H9 (cell line): Measurements from ENCODE around the gene PROM1. TPM values are rescaled to one million over a fixed set of nuclear protein-coding genes. Genes with fewer than 3 reads are reported as not detected.
A peak's percentile ranks its signal among the peaks of the same experiment; 100 is the strongest.

Source experiments
- DNase-seq: peaks from one replicate; pipeline ENCODE4 v3.0.0-alpha.2; 2017
- H2AFZ ChIP-seq: one replicate; pipeline ENCODE4 v1.6.1; 2013; ENCODE audit warnings: mild to moderate bottlenecking, low read length, control low read depth, moderate library complexity
- H2AK5ac ChIP-seq: 2 replicates; pipeline ENCODE4 v1.6.1; 2013; ENCODE audit warnings: low read length, control low read depth, mixed read lengths; ENCODE audit not compliant: insufficient read length
- H2BK120ac ChIP-seq: one replicate; pipeline ENCODE4 v1.6.1; 2013; ENCODE audit warnings: low read depth, mild to moderate bottlenecking, low read length, control low read depth, inconsistent platforms; ENCODE audit not compliant: poor library complexity, severe bottlenecking
- H2BK12ac ChIP-seq: 2 replicates; pipeline ENCODE4 v1.6.1; 2013; ENCODE audit warnings: low read length, control low read depth, mixed read lengths, low read depth; ENCODE audit not compliant: insufficient read length
- H2BK15ac ChIP-seq: 2 replicates; pipeline ENCODE4 v1.6.1; 2013; ENCODE audit warnings: low read depth, low read length, control low read depth
- H2BK20ac ChIP-seq: one replicate; pipeline ENCODE4 v1.6.1; 2013; ENCODE audit warnings: low read depth, mild to moderate bottlenecking, low read length, control low read depth, inconsistent platforms; ENCODE audit not compliant: poor library complexity, severe bottlenecking
- H2BK5ac ChIP-seq: 2 replicates; pipeline ENCODE4 v1.6.1; 2013; ENCODE audit warnings: low read length, control low read depth, mixed read lengths; ENCODE audit not compliant: insufficient read length
- H3K14ac ChIP-seq: 2 replicates; pipeline ENCODE4 v1.6.1; 2013; ENCODE audit warnings: low read length, control low read depth; ENCODE audit not compliant: insufficient read depth
- H3K18ac ChIP-seq: 2 replicates; pipeline ENCODE4 v1.6.1; 2013; ENCODE audit warnings: low read depth, mild to moderate bottlenecking, mixed read lengths, low read length, control low read depth; ENCODE audit not compliant: insufficient read length
- H3K23ac ChIP-seq: 2 replicates; pipeline ENCODE4 v1.6.1; 2013; ENCODE audit warnings: low read length, control low read depth, mixed read lengths, low read depth; ENCODE audit not compliant: insufficient read length
- H3K23me2 ChIP-seq: 2 replicates; pipeline ENCODE4 v1.6.1; 2013; ENCODE audit warnings: low read depth, mild to moderate bottlenecking, mixed read lengths, low read length, control low read depth; ENCODE audit not compliant: insufficient read length, poor library complexity, severe bottlenecking
- H3K27ac ChIP-seq: 2 replicates; pipeline ENCODE4 v1.5.1; 2013; ENCODE audit warnings: low read length, control low read depth, mixed read lengths, low read depth; ENCODE audit not compliant: insufficient read length
- H3K27me3 ChIP-seq: 2 replicates; pipeline ENCODE4 v1.6.1; 2013; ENCODE audit warnings: low read length, control low read depth, inconsistent platforms; ENCODE audit not compliant: insufficient read depth
- H3K4ac ChIP-seq: 2 replicates; pipeline ENCODE4 v1.6.1; 2013; ENCODE audit warnings: low read depth, mild to moderate bottlenecking, control low read depth, inconsistent platforms, low read length, moderate library complexity
- H3K4me1 ChIP-seq: 2 replicates; pipeline ENCODE4 v1.6.1; 2013; ENCODE audit warnings: low read length, control low read depth, inconsistent platforms; ENCODE audit not compliant: insufficient read depth
- H3K4me2 ChIP-seq: 2 replicates; pipeline ENCODE4 v1.6.1; 2013; ENCODE audit warnings: low read length, control low read depth, mixed read lengths; ENCODE audit not compliant: insufficient read length, insufficient read depth
- H3K56ac ChIP-seq: 2 replicates; pipeline ENCODE4 v1.6.1; 2013; ENCODE audit warnings: low read depth, mild to moderate bottlenecking, mixed read lengths, low read length, control low read depth; ENCODE audit not compliant: insufficient read length
- H3K79me1 ChIP-seq: 2 replicates; pipeline ENCODE4 v1.6.1; 2013; ENCODE audit warnings: low read depth, mild to moderate bottlenecking, moderate library complexity, low read length, control low read depth, inconsistent platforms; ENCODE audit not compliant: insufficient read depth, poor library complexity, severe bottlenecking
- H3K79me2 ChIP-seq: 2 replicates; pipeline ENCODE4 v1.6.1; 2013; ENCODE audit warnings: low read length, control low read depth, inconsistent platforms; ENCODE audit not compliant: insufficient read depth
- H3K9ac ChIP-seq: 2 replicates; pipeline ENCODE4 v1.6.1; 2013; ENCODE audit warnings: low read length, control low read depth, mixed read lengths; ENCODE audit not compliant: insufficient read length; ENCODE audit errors: extremely low read depth
- H3K9me3 ChIP-seq: one replicate; pipeline ENCODE4 v1.6.1; 2013; ENCODE audit warnings: low read depth, low read length, inconsistent platforms; ENCODE audit not compliant: control insufficient read depth
- H3T11ph ChIP-seq: one replicate; pipeline ENCODE4 v1.6.1; 2013; ENCODE audit warnings: mild to moderate bottlenecking, low read length, control low read depth, inconsistent platforms
- H4K20me1 ChIP-seq: one replicate; pipeline ENCODE4 v1.6.1; 2013; ENCODE audit not compliant: control insufficient read depth, insufficient read length, insufficient read depth
- H4K5ac ChIP-seq: 2 replicates; pipeline ENCODE4 v1.6.1; 2013; ENCODE audit warnings: low read depth, mild to moderate bottlenecking, mixed read lengths, low read length, control low read depth; ENCODE audit not compliant: insufficient read length
- H4K8ac ChIP-seq: replicated peaks from 2 replicates; pipeline ENCODE4 v1.6.1; 2013; ENCODE audit warnings: low read length, control low read depth, mixed read lengths, low read depth; ENCODE audit not compliant: insufficient read length
- H4K91ac ChIP-seq: 2 replicates; pipeline ENCODE4 v1.6.1; 2013; ENCODE audit warnings: low read depth, mild to moderate bottlenecking, moderate library complexity, mixed read lengths, low read length, control low read depth; ENCODE audit not compliant: insufficient read length
- H3K27ac Mint-ChIP-seq, 3 experiments: 2 replicates in 2 of 3; 3 replicates in 1 of 3; pipeline ENCODE4 v1.8.0; 2020 to 2021; ENCODE audit warnings: mixed read lengths in 3 of 3, mild to moderate bottlenecking in 1 of 3, moderate library complexity in 1 of 3
- H3K27me3 Mint-ChIP-seq: 2 replicates; pipeline ENCODE4 v1.8.0; 2021; ENCODE audit warnings: low read depth, mild to moderate bottlenecking, moderate library complexity, mixed read lengths
- H3K36me3 Mint-ChIP-seq, 3 experiments: 2 replicates in 2 of 3; 3 replicates in 1 of 3; pipeline ENCODE4 v1.8.0; 2020 to 2021; ENCODE audit warnings: low read depth in 3 of 3, mixed read lengths in 3 of 3; ENCODE audit not compliant: insufficient read depth in 1 of 3
- H3K4me1 Mint-ChIP-seq, 2 experiments: 2 replicates each; pipeline ENCODE4 v1.8.0; 2020; ENCODE audit warnings: mixed read lengths in 2 of 2
- H3K4me3 Mint-ChIP-seq, 2 experiments: 2 replicates in 1 of 2; 3 replicates in 1 of 2; pipeline ENCODE4 v1.8.0; 2020 to 2021; ENCODE audit warnings: mild to moderate bottlenecking in 2 of 2, mixed read lengths in 2 of 2, moderate library complexity in 1 of 2
- H3K9me3 Mint-ChIP-seq, 2 experiments: 2 replicates in 1 of 2; 3 replicates in 1 of 2; pipeline ENCODE4 v1.8.0; 2020; ENCODE audit warnings: mild to moderate bottlenecking in 2 of 2, mixed read lengths in 2 of 2, moderate library complexity in 1 of 2
- WGBS: extraction: QIAGEN DNeasy Blood & Tissue Kit; methylation state at CpG from one replicate; pipeline ENCODE4 v1.1.7; 2013; ENCODE audit warnings: missing lambda C conversion rate, low lambda C conversion rate, mixed read lengths; ENCODE audit not compliant: insufficient read length; ENCODE audit errors: extremely low coverage; 5-methylcytosine and 5-hydroxymethylcytosine counted together
- total RNA-seq: library from RNA; stranded (reverse); gene quantifications from 2 replicates; pipeline ENCODE4 v1.2.1, GENCODE V29; 2021
- TF ChIP-seq, protein P1 (sequence below): fragments of 200-600 bp; sonication (generic); conservative IDR thresholded peaks from 3 replicates; pipeline ENCODE4 v1.8.0; 2021; ENCODE audit warnings: antibody characterized with exemption, mild to moderate bottlenecking

PROM1 gene
- total RNA-seq, 1 experiment from 2014 or later = 98.3 TPM

DNA sequence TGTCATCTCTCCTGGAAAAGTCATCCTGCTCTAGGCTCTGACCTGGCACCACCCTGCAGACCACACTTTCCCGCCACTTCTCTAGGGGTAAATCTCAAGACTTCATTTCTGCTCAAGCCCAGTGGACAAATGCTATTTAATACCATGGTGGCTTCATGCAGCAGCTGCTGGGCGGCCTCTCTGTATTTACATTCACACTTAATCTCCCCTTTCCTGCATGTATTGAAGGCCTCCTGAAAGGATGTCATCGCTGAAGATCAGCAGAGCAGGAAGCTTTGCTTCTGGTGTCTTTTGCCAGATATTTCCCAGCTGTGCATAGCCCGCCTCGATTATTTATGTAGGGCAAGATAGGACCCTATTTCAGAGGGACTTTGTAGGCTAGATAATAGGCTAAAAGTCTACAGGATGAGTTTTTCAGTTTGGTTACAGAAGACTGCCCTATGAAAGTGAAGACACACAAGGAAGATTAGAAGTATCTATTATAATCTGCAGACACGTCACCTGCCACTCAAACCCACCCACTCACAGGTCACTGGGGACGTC lies 17.2 kb downstream of the PROM1 start:
- H3K9ac ChIP-seq = no peak overlapping the region
- no peak overlapping the region for H2BK15ac ChIP-seq
- H3K23me2 ChIP-seq = no peaks in the 10 kb centered on the region
- no peak overlapping the region for H3K56ac ChIP-seq
- TF ChIP-seq, protein P1, sequence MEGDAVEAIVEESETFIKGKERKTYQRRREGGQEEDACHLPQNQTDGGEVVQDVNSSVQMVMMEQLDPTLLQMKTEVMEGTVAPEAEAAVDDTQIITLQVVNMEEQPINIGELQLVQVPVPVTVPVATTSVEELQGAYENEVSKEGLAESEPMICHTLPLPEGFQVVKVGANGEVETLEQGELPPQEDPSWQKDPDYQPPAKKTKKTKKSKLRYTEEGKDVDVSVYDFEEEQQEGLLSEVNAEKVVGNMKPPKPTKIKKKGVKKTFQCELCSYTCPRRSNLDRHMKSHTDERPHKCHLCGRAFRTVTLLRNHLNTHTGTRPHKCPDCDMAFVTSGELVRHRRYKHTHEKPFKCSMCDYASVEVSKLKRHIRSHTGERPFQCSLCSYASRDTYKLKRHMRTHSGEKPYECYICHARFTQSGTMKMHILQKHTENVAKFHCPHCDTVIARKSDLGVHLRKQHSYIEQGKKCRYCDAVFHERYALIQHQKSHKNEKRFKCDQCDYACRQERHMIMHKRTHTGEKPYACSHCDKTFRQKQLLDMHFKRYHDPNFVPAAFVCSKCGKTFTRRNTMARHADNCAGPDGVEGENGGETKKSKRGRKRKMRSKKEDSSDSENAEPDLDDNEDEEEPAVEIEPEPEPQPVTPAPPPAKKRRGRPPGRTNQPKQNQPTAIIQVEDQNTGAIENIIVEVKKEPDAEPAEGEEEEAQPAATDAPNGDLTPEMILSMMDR = no peak
- no peak overlapping the region for H3K4me2 ChIP-seq
- H2AK5ac ChIP-seq = no peak overlapping the region
- H2BK120ac ChIP-seq = no peak overlapping the region
- no peaks in the 10 kb centered on the region for H4K20me1 ChIP-seq
- Mint-ChIP-seq H3K27ac (peak overlapping the region in 1 of 3 experiments; percentile 85; a peak in 2 of 7 replicates), H3K27me3 (no peaks in the 10 kb centered on the region), H3K4me1 (peaks cover 41 to 45% of the 10 kb centered on the region in 2 experiments), H3K9me3 (peaks cover 0 to 4% of the 10 kb centered on the region in 2 experiments; a peak in 1 of 5 replicates), H3K4me3 (no peak overlapping the region), H3K36me3 (peaks cover 22 to 74% (median 49%) of the 10 kb centered on the region in 3 experiments)
- no peak overlapping the region for H2BK5ac ChIP-seq
- peaks cover 13% of the 10 kb centered on the region for H3K4me1 ChIP-seq
- no peak overlapping the region for H3K4ac ChIP-seq
- WGBS = no CpG with 5 or more reads among the region's 7 CpGs
- no peak overlapping the region for H2BK12ac ChIP-seq
- no peak overlapping the region for H4K91ac ChIP-seq
- no peak overlapping the region for H2AFZ ChIP-seq
- DNase-seq = no peak
- H3K9me3 ChIP-seq = no peaks in the 10 kb centered on the region
- H3K79me1 ChIP-seq = no peaks in the 10 kb centered on the region
- H3K18ac ChIP-seq = no peak overlapping the region
- H3K79me2 ChIP-seq = peaks cover 9% of the 10 kb centered on the region; the same call in 1 of the 2 replicates
- H3K27ac ChIP-seq = no peak overlapping the region
- H4K8ac ChIP-seq = no peak overlapping the region
- no peak overlapping the region for H3K23ac ChIP-seq
- no peaks in the 10 kb centered on the region for H3K27me3 ChIP-seq
- H2BK20ac ChIP-seq = no peak overlapping the region
- no peak overlapping the region for H3K14ac ChIP-seq
- H3T11ph ChIP-seq = no peak overlapping the region
- H4K5ac ChIP-seq = no peak overlapping the region
